Body of pancreas (tissue), 4 donors: Measurements from ENCODE around the gene NEXN. TPM values are rescaled to one million over a fixed set of nuclear protein-coding genes. Genes with fewer than 3 reads are reported as not detected.

Experiments used
- ATAC-seq: fragments of 150-250 bp; one replicate; pipeline ENCODE4 v1.9.1; 2016
- DNase-seq, 4 donors: peaks; one replicate each; pipeline ENCODE4 v3.0.0-alpha.2; 2019
- H3K27ac ChIP-seq, 4 donors: fragments of 200-600 bp; sonication (generic); 1 replicate in 3 of 4; 2 replicates in 1 of 4; pipeline versions ENCODE4 v1.5.1 to v1.6.1; 2016 to 2019; ENCODE audit warnings: mild to moderate bottlenecking in 1 of 4, mixed read lengths in 1 of 4, moderate library complexity in 1 of 4
- H3K27me3 ChIP-seq, 2 donors: fragments of 200-600 bp; sonication (generic); one replicate each; pipeline ENCODE4 v1.6.0; 2016; ENCODE audit warnings: mild to moderate bottlenecking in 1 of 2
- H3K36me3 ChIP-seq, 2 donors: fragments of 200-600 bp; sonication (generic); replicated peaks in 1 of 2; 2 replicates each; pipeline ENCODE4 v1.5.1; 2016; ENCODE audit warnings: low read depth in 2 of 2; ENCODE audit not compliant: insufficient read depth in 1 of 2
- H3K4me1 ChIP-seq: fragments of 200-600 bp; sonication (generic); one replicate; pipeline ENCODE4 v1.6.0; 2016
- H3K4me3 ChIP-seq, 2 donors: fragments of 200-600 bp; sonication (generic); 1 replicate in 1 of 2; 2 replicates in 1 of 2; pipeline ENCODE4 v1.5.1; 2016 to 2019
- H3K9me3 ChIP-seq, 3 donors: fragments of 200-600 bp; sonication (generic); 1 replicate in 2 of 3; 2 replicates in 1 of 3; pipeline ENCODE4 v1.5.1; 2016
- POLR2A ChIP-seq, 3 donors: fragments of 450-650 bp; IDR thresholded peaks; one replicate each; pipeline ENCODE4 v1.6.1; 2016; ENCODE audit warnings: antibody characterized with exemption in 3 of 3, mild to moderate bottlenecking in 2 of 3
- WGBS, 2 donors: methylation state at CpG; one replicate each; pipeline ENCODE4 v1.1.5; 2017; 5-methylcytosine and 5-hydroxymethylcytosine counted together
- intact Hi-C: fragments of 100-400 bp; cut with DNase I; formaldehyde crosslinking; loops from one replicate; pipeline ENCODE4 v1.15.1; 2023
- total RNA-seq, 2 donors: library from RNA; depleted of rRNA; stranded (reverse); fragments of >200 nt; gene quantifications; one replicate each; pipeline ENCODE4 v1.1.0, GENCODE V29; 2016
- TF ChIP-seq, protein P1 (sequence below), 7 experiments: fragments of 450-650 bp in 4 of 7; fragments of 200-600 bp in 3 of 7; sonication (generic) in 3 of 7; IDR thresholded peaks; one replicate each; pipeline ENCODE4 v1.5.1; 2016 to 2019; ENCODE audit warnings: antibody characterized with exemption in 7 of 7

The NEXN gene
- total RNA-seq, 2 donors from 2014 or later: 7.5 to 13.2 TPM

DNA sequence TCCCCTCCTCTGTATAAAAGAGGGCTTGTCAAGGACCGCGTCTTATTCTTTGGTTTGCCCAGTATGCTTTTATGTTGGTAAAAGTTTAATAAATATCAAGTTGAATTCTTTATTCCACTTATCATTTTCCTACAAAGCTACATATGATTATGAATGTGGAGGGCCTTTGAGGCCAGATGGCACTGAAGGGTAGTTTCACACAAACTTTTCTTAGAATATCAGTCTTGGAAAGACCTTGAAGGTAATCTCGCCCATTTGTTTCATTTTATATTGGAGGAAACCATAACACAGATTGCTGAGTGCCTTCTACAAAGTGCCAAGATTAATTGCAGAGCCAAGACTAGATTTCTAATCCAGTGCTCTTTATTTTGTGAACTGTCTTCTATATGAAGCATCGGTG, 96.2 kb downstream of the NEXN start:
- Histone ChIP-seq H3K27me3 (no peaks in the 10 kb centered on the region), H3K27ac (peak overlapping the region; percentile 48 to 99 (median 83)), H3K4me1 (peaks cover 52% of the 10 kb centered on the region), H3K4me3 (no peak overlapping the region), H3K36me3 (no peaks in the 10 kb centered on the region), H3K9me3 (no peaks in the 10 kb centered on the region)
- TF ChIP-seq, protein P1, sequence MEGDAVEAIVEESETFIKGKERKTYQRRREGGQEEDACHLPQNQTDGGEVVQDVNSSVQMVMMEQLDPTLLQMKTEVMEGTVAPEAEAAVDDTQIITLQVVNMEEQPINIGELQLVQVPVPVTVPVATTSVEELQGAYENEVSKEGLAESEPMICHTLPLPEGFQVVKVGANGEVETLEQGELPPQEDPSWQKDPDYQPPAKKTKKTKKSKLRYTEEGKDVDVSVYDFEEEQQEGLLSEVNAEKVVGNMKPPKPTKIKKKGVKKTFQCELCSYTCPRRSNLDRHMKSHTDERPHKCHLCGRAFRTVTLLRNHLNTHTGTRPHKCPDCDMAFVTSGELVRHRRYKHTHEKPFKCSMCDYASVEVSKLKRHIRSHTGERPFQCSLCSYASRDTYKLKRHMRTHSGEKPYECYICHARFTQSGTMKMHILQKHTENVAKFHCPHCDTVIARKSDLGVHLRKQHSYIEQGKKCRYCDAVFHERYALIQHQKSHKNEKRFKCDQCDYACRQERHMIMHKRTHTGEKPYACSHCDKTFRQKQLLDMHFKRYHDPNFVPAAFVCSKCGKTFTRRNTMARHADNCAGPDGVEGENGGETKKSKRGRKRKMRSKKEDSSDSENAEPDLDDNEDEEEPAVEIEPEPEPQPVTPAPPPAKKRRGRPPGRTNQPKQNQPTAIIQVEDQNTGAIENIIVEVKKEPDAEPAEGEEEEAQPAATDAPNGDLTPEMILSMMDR (IDR thresholded peaks at IDR 0.05): no peak
- no peak for TF ChIP-seq POLR2A (IDR thresholded peaks at IDR 0.05)
- intact Hi-C loops: no loop called here
- ATAC-seq: peak; percentile 80
- WGBS, 2 donors: 39 to 49% methylated on average over 4 of the region's 4 CpGs
- peak; percentile 44 to 72 (median 62) for DNase-seq

DNA sequence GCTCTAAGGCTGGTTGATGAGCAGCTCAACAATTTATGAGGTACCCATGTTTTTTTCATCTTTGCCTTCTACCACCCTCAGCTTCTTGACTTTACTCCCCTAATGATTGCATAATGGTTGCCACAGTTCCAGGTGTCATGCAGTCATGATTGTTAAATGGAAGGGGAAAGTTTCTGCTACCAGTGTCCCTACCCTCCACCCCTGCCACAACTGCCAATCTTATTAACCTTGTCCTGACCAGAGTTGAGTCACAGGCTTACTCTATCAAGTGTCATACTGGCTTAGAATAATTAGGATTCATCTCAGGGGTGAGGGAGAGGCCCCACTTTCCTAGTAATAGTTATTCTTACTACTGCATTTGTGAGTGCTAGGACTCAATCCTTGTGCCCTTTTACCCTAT, 98.4 kb downstream of the NEXN start:
- intact Hi-C loops: no loop called here
- TF ChIP-seq POLR2A (IDR thresholded peaks at IDR 0.05): no peak
- TF ChIP-seq, protein P1 (IDR thresholded peaks at IDR 0.05): no peak
- no peak for DNase-seq
- Histone ChIP-seq H3K9me3 (no peaks in the 10 kb centered on the region), H3K27me3 (no peaks in the 10 kb centered on the region), H3K36me3 (no peaks in the 10 kb centered on the region), H3K4me3 (no peak overlapping the region), H3K27ac (peak overlapping the region in 3 of 4 donors; percentile 2 to 95 (median 71)), H3K4me1 (peaks cover 50% of the 10 kb centered on the region)
- no peak for ATAC-seq

DNA sequence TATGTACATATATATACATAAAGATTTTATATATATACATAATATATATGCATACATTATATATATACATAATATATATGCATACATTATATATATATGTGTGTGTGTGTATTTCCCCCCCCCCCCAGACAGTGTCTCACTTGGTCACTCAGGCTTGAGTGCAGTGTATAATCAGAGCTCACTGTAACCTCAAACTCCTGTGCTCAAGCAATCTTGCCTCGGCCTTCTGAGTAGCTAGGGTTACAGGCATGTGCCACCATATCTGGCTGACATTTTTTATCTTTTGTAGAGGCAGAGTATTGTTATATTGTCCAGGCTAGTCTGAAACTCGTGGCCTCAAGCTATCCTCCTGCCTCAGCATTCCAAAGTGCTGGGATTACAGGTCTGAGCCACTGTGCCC, 99.5 kb downstream of the NEXN start:
- ATAC-seq: no peak

DNA sequence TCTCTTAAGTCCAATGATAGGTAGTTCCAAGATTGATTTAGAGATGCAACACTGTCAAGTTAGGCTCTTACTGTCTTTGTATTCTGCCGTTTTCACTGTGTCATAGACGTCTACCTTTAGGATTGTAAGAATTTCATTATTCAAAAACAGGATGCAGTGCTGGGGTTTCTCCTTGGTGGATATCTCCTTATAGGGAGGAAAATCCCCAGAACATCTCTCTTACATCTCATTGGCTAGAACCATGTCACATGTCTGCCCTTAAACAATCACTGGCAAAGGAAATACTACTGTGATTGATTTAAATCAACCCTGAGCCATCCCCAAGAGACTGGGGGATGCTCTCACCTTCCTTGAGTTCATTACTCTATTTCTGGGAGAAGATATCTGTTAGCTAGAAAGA, 101.3 kb downstream of the NEXN start:
- no peaks in the 10 kb centered on the region for H3K36me3 ChIP-seq
- WGBS, 2 donors: 88% methylated on average over 2 of the region's 2 CpGs
- H3K9me3 ChIP-seq: no peaks in the 10 kb centered on the region
- H3K4me1 ChIP-seq: peaks cover 45% of the 10 kb centered on the region
- TF ChIP-seq POLR2A (IDR thresholded peaks at IDR 0.05): no peak
- TF ChIP-seq, protein P1 (IDR thresholded peaks at IDR 0.05): no peak
- no peaks in the 10 kb centered on the region for H3K27me3 ChIP-seq
- DNase-seq (no peak), ATAC-seq (no peak)
- intact Hi-C loops: no loop called here
- no peak overlapping the region for H3K4me3 ChIP-seq
- H3K27ac ChIP-seq: no peak overlapping the region

More for the DNA sequence above, 99.5 kb downstream of the NEXN start:
- no peak overlapping the region for H3K4me3 ChIP-seq
- 25 to 39% methylated on average over 2 of the region's 2 CpGs for WGBS, 2 donors
- DNase-seq: no peak
- H3K36me3 ChIP-seq: no peaks in the 10 kb centered on the region
- TF ChIP-seq, protein P1 (IDR thresholded peaks at IDR 0.05): no peak
- TF ChIP-seq POLR2A (IDR thresholded peaks at IDR 0.05): no peak
- H3K27ac ChIP-seq: no peak overlapping the region
- H3K27me3 ChIP-seq: no peaks in the 10 kb centered on the region
- intact Hi-C loops: no loop called here
- no peaks in the 10 kb centered on the region for H3K9me3 ChIP-seq
- peaks cover 48% of the 10 kb centered on the region for H3K4me1 ChIP-seq

DNA sequence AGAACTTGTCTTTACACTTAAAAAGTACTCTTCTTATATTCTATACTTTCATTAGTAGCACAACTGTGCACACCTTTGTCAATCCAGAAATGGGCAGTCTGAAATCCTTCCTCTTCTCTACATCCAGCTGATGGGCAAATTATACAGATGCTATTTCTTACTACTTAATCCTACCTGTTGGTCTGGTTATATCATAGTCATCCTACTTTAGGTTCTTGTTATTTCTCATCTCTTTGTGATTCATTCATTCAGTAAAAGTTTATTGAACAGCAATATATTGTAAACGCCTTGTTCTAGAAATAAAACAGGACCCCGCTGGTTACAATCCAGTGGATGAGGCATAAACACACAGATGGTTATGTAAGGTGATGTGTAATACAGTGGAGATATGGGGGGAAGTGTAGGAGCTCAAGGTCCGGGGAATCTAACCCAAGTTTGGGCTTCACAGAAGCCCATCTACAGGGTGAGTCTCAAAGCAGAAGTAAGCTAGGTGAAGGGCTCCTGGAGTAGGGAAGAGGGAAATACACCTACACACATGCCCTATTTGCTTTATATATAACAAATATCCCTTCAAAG, 102.3 kb downstream of the NEXN start:
- H3K4me3 ChIP-seq: no peak overlapping the region
- intact Hi-C loops: no loop called here
- DNase-seq: no peak
- peak overlapping the region in 2 of 4 donors; percentile 1 to 5 for H3K27ac ChIP-seq
- peaks cover 49% of the 10 kb centered on the region for H3K4me1 ChIP-seq
- 65 to 78% methylated on average over 3 of the region's 3 CpGs for WGBS, 2 donors
- ATAC-seq: no peak
- H3K36me3 ChIP-seq: no peaks in the 10 kb centered on the region
- TF ChIP-seq, protein P1 (IDR thresholded peaks at IDR 0.05): no peak
- TF ChIP-seq POLR2A (IDR thresholded peaks at IDR 0.05): no peak
- no peaks in the 10 kb centered on the region for H3K9me3 ChIP-seq
- no peaks in the 10 kb centered on the region for H3K27me3 ChIP-seq
